ENCODE results near the gene BNIPL.
A peak's percentile ranks its signal among the peaks of the same experiment; 100 is the strongest.

Gene BNIPL, protein sequence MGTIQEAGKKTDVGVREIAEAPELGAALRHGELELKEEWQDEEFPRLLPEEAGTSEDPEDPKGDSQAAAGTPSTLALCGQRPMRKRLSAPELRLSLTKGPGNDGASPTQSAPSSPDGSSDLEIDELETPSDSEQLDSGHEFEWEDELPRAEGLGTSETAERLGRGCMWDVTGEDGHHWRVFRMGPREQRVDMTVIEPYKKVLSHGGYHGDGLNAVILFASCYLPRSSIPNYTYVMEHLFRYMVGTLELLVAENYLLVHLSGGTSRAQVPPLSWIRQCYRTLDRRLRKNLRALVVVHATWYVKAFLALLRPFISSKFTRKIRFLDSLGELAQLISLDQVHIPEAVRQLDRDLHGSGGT

GRCh38 chr1:151036356-151036755 lies at the start of gene BNIPL:
Gene BNIPL (plus strand): TSS chr1:151036586. CDS start chr1:151036726, 140 bp downstream.
- no peak for DNase-seq

DNA sequence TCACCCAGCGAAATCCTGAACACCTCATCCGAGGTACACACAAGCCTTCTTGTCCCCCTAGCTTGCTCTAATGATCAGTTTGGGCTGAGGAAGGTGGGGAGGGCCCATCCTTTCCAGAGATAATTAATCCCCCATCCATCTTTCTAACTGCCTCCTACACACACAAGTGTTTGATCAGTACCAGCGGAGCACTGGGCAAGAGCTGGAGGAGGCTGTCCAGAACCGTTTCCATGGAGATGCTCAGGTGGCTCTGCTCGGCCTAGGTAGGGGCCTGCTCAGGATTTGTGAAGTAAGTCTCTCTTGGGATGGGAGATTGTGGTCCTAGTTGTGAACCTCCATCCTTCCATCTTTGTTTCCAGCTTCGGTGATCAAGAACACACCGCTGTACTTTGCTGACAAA lies 48.5 kb upstream of the BNIPL start:
- no peak for DNase-seq

DNA sequence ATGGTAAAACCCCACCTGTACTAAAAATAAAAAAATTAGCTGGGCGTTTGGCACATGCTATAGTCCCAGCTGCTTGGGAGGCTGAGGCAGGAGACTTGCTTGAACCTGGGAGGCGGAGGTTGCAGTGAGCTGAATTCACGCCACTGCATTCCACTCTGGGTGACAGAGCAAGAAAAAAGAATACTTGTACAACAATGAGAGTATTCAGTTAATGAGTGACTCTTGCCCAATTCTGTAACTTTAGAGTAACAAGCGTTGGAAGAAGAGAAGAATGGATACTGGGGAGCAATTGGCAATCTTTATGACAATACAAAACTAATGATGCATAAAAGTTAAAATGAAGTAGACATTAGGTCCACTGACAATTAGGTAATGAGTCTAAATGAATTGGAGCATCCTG lies 43.8 kb upstream of the BNIPL start:
- DNase-seq: no peak

DNA sequence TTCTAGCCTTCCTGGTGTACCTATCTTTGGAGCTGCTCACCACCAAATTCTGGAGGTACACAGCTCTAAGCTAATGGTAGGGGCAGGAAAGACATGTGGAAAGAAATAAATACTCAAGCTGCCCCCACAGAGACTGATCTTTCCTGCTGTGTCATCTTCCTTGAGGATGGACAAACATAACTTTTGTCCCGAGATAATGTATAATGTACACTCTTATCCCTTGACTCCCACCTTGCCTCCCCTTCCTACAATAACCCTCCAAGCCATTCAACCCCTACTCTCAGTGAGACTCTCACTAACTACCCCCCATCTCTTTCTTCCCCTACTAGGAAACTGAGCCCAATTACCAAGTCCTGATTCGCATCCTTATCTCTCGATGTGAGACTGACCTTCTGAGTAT lies 42.1 kb upstream of the BNIPL start:
- no peak for DNase-seq

- no peak for DNase-seq
Measured at GRCh38 chr1:150995460-150995859, 40.9 kb upstream of the BNIPL start.

DNA sequence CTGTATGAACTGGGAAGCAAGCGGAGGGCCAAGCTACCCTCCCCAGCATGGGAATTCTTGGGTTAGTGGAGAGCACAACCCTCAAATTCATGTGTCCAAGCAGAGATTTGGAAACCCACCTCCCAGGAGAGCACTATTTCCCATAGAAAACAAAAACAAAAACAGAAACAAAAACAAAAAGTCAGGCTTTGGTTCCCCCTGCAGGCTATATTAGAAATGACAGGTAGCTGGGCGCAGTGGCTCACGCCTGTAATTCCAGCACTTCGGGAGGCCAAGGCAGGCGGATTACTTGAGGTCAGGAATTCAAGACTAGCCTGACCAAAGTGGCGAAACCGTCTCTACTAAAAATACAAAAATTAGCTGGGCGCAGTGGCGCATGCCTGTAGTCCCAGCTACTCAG lies 40.5 kb upstream of the BNIPL start:
- DNase-seq: peak; percentile 35

GRCh38 chr1:150997126-150997872 lies 39.1 kb upstream of the BNIPL start:
- no peak for DNase-seq

GRCh38 chr1:150997949-150998348 lies 38.4 kb upstream of the BNIPL start:
- no peak for DNase-seq

GRCh38 chr1:150999051-150999674 lies 37.2 kb upstream of the BNIPL start:
- DNase-seq: peak; percentile 61

DNA sequence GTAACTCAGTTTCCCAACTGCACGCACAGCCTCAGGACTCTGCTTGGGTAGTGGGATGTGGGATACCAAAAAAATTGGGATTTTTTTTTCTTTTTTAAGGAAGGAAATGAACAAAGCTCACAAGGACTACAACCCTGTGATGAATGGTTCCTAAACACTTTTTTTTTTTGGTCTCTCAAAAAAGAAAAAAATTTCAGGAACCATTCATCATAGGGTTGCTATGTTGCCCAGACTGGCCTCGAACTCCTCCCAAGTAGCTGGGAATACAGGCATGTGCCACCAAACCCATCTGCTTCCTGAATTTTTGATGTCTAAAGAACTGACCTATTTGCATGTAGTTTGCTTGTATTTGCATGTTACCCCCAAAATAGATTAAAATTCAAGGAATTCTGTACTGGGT lies 36.5 kb upstream of the BNIPL start:
- no peak for DNase-seq

DNA sequence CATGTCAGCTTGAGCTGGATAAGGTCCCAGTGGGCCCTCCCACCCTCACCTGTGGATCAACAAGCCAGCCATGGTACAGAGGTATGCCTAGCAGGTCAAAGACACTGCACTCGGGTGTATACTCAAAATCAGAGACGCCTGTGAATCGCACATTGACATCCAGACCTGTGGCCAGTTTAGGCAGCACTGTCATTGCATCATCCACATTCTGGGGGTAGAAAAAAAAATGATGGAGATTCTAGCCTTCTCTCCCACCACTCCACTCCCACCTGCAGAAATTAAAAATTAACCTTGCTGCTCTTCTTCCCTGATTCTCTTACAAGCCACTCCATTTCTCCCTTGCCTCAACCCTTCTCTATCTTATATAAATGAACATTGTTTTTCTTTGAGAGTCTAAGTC lies 36.0 kb upstream of the BNIPL start:
- DNase-seq: no peak

GRCh38 chr1:151001602-151002001 lies 34.8 kb upstream of the BNIPL start:
- peak; percentile 76 for DNase-seq

GRCh38 chr1:151002051-151002450 lies 34.3 kb upstream of the BNIPL start:
- DNase-seq: no peak

DNA sequence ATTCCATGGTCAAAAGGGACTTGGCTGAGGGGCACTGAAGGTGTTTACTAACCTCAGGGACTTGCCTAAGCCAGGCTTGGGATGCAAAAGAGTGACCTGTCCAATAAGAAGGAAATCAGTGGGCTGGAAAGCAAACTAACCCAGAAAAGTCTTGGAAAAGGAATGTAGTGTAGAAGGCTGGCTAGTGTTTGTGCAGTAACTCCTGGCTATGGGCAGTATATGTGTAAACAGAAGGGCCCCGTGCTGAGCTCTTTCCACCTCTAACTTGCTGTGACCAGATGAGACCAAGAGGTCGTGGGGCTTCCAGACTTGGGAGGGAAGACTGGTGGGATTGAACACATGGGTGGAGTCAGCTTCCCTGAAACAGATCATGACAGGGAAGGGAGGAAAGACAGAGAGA lies 33.8 kb upstream of the BNIPL start:
- no peak for DNase-seq

GRCh38 chr1:151003180-151003579 lies 33.2 kb upstream of the BNIPL start:
- DNase-seq: no peak

GRCh38 chr1:151005729-151006319 lies 30.6 kb upstream of the BNIPL start:
- DNase-seq: no peak

DNA sequence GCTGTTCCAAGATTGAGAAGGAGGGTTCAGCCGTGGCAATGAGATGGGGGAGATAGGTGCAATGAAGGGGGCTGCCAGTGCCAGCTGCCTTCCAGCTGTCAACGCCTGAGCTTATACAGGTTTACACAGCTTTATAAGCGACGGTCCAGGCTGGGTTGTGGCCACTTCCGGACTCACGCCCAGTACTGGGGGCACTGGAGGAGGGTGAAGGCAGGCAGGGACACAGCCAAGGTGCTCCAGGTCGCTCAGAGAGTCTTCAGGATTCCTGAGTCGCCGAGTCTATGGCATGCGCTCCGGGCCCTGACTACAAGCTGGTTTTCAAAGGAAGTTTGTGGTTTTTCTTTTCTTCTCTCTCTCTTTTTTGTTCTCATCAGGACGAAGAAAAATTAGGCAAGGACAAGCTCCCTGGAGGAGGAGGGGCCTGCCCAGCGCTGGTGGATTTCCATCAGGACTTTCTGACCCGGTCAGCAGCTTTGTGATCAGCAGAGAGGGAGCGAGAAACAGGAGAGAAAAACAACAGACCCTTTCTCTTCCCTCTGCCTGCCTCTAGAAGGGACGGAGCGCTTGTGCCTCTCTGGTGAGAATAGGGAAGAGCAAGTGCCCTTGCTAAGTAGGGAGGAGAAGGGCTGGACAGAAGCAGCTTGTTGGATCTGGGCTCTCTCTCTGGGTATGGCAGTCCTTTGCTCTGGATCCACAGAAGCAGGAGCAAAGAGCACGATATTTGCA lies 29.9 kb upstream of the BNIPL start, which contains the start of gene MINDY1:
TSS of gene MINDY1 (minus strand) at position 576 of the 726 bp plus-strand sequence. CDS start 4,285 bp downstream, outside the sequence.
- DNase-seq: peak; percentile 76

DNA sequence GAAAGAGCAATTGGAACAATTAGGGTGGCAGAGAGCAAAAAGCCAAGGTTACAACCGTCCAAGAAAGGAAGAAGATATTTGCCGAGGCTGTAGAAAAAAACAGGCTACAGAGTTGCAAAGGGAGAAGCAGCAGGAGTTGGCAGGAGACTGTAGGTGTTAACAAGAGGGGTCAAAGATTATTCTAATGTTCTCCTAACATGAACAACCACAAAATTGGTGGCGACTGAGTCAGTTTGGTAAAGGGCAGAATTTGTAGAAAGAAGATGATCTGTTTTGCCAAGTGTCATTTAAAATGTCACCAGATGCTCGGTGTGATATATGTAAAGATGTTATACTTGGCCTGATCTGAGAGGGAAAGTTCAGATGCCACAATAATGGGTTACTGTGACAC lies 28.5 kb upstream of the BNIPL start:
- DNase-seq: no peak

- peak; percentile 98 for DNase-seq
Measured at GRCh38 chr1:151008244-151009205, 27.9 kb upstream of the BNIPL start, which contains the start of gene PRUNE1. Gene PRUNE1 (plus strand): TSS chr1:151008449. CDS start chr1:151008633, 184 bp downstream.

GRCh38 chr1:151009206-151009587 lies 27.2 kb upstream of the BNIPL start:
- no peak for DNase-seq

GRCh38 chr1:151009674-151010345 lies 26.6 kb upstream of the BNIPL start:
- no peak for DNase-seq
